ENCODE data around the gene RAB3GAP1. TPM values are rescaled to one million over a fixed set of nuclear protein-coding genes. Genes with fewer than 3 reads are reported as not detected.

Gene RAB3GAP1
- total RNA-seq, 1 donor from 2014 or later, result 37.3 TPM

- H3K9me3 Mint-ChIP-seq, result no peaks in the 10 kb centered on the region
- no peak overlapping the region for H3K27ac Mint-ChIP-seq
- TF ChIP-seq CTCF (IDR thresholded peaks at IDR 0.05; ENCODE audit: unreplicated experiment), result no peak
- H3K4me1 Mint-ChIP-seq, result no peaks in the 10 kb centered on the region
- H3K36me3 Mint-ChIP-seq, result peaks cover 39% of the 10 kb centered on the region
- H3K27me3 Mint-ChIP-seq (ENCODE audit: low read depth), result no peaks in the 10 kb centered on the region
- DNase-seq (ENCODE audit: low spot score in 2 of 2, unreplicated experiment in 2 of 2), result no peak
- no peak overlapping the region for H3K4me3 Mint-ChIP-seq
Measured at GRCh38 chr2:135168204-135168856, 116.2 kb downstream of the RAB3GAP1 start.

- no peak overlapping the region for H3K27ac Mint-ChIP-seq
- no peaks in the 10 kb centered on the region for H3K4me1 Mint-ChIP-seq
- TF ChIP-seq CTCF (IDR thresholded peaks at IDR 0.05; ENCODE audit: unreplicated experiment), result no peak
- H3K9me3 Mint-ChIP-seq, result no peaks in the 10 kb centered on the region
- DNase-seq (ENCODE audit: low spot score in 2 of 2, unreplicated experiment in 2 of 2), result no peak
- no peak overlapping the region for H3K4me3 Mint-ChIP-seq
- H3K36me3 Mint-ChIP-seq, result peaks cover 34% of the 10 kb centered on the region
- H3K27me3 Mint-ChIP-seq (ENCODE audit: low read depth), result no peaks in the 10 kb centered on the region
Measured at GRCh38 chr2:135169900-135170753, 118.0 kb downstream of the RAB3GAP1 start.

- no peak for TF ChIP-seq CTCF (IDR thresholded peaks at IDR 0.05; ENCODE audit: unreplicated experiment)
- Mint-ChIP-seq H3K9me3 (peaks cover 21% of the 10 kb centered on the region), H3K4me3 (no peak overlapping the region), H3K27ac (no peak overlapping the region), H3K36me3 (peaks cover 46% of the 10 kb centered on the region), H3K27me3 (ENCODE audit: low read depth) (no peaks in the 10 kb centered on the region), H3K4me1 (no peaks in the 10 kb centered on the region)
- no peak for DNase-seq (ENCODE audit: low spot score in 2 of 2, unreplicated experiment in 2 of 2)
Measured at GRCh38 chr2:135174049-135174809, 122.1 kb downstream of the RAB3GAP1 start.

DNA sequence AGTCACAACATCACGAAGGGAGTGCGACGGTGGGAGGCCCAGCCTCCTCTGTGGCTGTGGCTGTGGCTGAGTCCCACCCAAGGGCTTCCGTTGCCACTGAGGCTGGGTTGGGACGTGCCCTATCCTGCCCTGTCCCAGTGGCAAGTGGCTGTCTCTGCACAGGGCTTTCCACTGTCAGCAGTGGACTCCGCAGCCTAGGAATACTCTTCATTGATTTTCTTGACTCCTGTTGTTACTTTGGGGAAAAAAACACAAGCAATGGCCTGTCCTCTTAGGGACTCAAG lies 122.7 kb downstream of the RAB3GAP1 start:
- Mint-ChIP-seq H3K36me3 (peaks cover 43% of the 10 kb centered on the region), H3K4me3 (no peak overlapping the region), H3K4me1 (no peaks in the 10 kb centered on the region), H3K27ac (no peak overlapping the region), H3K9me3 (peaks cover 21% of the 10 kb centered on the region), H3K27me3 (ENCODE audit: low read depth) (no peaks in the 10 kb centered on the region)
- TF ChIP-seq CTCF (IDR thresholded peaks at IDR 0.05; ENCODE audit: unreplicated experiment), result no peak
- no peak for DNase-seq (ENCODE audit: low spot score in 2 of 2, unreplicated experiment in 2 of 2)

GRCh38 chr2:135175177-135175576 lies 123.1 kb downstream of the RAB3GAP1 start:
- no peak overlapping the region for H3K27ac Mint-ChIP-seq
- peaks cover 43% of the 10 kb centered on the region for H3K36me3 Mint-ChIP-seq
- no peaks in the 10 kb centered on the region for H3K4me1 Mint-ChIP-seq
- DNase-seq (ENCODE audit: low spot score in 2 of 2, unreplicated experiment in 2 of 2), result no peak
- TF ChIP-seq CTCF (IDR thresholded peaks at IDR 0.05; ENCODE audit: unreplicated experiment), result no peak
- H3K4me3 Mint-ChIP-seq, result no peak overlapping the region
- H3K9me3 Mint-ChIP-seq, result peaks cover 21% of the 10 kb centered on the region
- H3K27me3 Mint-ChIP-seq (ENCODE audit: low read depth), result no peaks in the 10 kb centered on the region

Measured in mesothelial cell of epicardium (in vitro differentiated cells).